ENCODE data around the gene ETNK1.
"Not testable (repeated sequence)": the region's sequence is repeated elsewhere in the genome, so short reads cannot be mapped to it uniquely, and the experiment has no call there.

Gene ETNK1, protein sequence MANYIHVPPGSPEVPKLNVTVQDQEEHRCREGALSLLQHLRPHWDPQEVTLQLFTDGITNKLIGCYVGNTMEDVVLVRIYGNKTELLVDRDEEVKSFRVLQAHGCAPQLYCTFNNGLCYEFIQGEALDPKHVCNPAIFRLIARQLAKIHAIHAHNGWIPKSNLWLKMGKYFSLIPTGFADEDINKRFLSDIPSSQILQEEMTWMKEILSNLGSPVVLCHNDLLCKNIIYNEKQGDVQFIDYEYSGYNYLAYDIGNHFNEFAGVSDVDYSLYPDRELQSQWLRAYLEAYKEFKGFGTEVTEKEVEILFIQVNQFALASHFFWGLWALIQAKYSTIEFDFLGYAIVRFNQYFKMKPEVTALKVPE

DNA sequence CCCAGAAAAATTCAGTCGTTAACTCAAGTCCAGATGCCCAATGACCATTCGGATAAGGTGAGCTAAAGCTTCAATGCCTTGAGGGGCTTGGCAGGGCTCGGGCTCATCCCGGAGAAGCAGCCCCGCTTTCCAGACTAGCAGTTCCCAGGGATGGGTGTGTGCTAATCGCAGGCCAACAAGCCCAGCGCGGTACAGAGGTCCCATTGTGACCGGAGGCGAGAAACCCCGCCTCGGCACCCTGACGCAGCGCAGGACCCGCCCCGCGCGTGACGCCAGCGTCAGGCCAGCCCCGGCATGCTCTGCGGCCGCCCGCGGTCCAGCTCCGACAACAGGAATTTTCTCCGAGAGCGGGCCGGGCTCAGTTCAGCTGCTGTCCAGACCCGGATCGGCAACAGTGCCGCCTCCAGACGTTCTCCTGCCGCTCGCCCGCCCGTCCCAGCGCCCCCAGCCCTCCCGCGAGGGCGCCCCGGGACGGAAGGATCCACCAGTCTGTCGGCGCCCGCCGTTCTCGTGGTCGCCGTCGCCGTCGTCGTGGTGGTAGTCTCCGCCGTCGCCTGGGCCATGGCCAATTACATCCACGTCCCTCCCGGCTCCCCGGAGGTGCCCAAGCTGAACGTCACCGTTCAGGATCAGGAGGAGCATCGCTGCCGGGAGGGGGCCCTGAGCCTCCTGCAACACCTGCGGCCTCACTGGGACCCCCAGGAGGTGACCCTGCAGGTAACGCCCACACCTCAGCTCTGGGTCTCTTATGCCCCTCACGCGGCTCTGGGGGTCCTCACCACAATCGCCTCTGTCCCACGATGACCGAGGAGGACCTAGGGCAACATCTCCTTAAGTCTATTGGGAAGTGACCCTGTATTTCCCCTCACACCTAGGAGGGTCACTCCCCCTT, at the start of gene ETNK1:
ETNK1 (plus strand) TSS at position 302 of the 892 bp plus-strand sequence; CDS start at position 562, 260 bp downstream.
- peak; percentile 75 for DNase-seq (ENCODE audit: low spot score)

DNA sequence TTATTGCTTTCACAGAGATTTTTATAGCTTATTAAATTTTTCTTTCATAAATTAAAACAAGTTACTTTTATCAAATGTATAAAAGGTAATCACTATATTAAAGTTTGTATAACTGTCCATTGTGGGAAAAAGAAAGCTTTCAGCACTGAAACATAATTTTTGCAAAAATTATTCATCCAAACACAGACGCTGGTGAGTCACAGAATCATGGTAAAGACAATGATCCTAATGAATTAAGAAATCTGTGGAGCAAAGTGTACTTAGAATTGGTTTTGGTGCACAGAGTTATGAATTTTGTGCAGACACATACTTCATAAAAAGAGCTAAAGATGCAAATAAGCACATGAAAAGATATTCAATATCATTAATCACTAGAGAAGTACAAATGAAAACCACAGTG, 48.9 kb upstream of the ETNK1 start:
- no peak for DNase-seq (ENCODE audit: low spot score)

DNA sequence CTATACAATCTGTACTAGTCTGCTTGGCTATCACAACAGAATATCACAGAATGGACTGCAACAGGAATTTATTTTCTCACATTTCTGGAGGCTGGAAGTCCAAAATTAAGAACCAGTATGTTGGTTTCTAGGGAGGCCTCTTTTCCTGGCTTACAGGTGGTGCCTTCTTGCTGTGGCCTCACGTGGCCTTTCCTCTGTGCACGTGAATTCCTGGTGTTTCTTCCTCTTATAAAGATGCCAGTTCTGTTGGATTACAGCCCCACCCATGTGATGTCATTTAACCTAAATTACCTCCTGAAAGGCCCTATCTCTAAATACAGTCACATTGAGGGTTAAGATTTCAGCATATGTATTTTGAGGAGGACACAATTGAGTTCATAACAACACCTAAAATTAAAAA, 48.5 kb upstream of the ETNK1 start:
- no peak for DNase-seq (ENCODE audit: low spot score)

DNA sequence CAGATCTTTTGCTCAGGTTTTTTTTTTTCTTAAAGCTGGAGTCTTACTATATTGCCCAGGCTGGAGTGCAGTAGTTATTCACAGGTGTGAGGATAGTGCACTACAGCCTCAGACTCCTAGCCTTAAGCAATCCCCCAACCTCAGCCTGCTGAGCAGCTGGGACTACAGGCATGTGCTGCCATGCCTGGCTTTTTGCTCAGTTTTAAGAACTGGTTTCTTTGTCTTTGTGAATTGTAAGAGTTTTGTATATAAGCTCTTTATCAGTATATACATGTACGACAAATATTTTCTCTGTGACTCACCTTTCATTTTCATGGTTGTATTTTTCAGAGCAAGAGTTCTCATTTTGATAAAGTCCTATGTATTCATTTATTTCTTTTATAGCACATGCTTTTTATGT, 47.3 kb upstream of the ETNK1 start:
- no peak for DNase-seq (ENCODE audit: low spot score)

DNA sequence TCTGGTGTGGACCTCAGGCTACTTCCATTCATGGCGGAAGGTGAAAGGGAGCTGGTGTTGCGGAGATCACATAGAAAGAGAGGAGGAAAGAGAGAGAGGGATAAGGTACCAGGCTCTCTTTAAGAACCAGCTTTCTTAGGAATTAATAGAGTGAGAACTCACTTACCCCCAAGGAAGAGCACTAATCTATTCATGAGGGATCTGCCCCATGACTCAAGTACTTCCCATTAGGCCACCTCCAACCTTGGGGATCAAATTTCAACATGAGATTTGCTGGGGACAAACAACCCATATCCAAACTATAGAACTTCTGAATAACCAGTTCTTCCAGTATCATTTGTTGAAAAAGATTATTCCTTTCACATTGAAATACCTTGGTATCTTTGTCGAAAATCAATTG, 46.6 kb upstream of the ETNK1 start:
- no peak for DNase-seq (ENCODE audit: low spot score)

DNA sequence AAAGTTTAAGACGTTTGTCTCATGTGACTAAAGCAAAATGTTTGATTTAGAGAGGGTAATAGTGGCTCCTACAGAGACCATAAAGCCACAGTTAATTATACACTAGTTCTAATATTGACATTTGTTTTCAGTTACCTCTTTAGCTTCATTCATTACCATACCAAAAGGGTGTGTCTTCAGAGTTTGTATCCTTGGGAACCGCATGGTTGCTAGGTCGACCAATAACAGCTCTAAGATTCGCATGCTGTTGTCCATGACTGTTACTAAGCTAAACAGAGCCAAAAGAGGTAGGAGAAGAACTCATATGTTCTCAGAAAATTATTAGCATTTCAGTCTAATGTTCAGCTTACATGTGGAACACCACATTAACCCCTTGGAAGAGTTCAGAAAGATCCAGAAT, 36.2 kb upstream of the ETNK1 start:
- no peak for DNase-seq (ENCODE audit: low spot score)

DNA sequence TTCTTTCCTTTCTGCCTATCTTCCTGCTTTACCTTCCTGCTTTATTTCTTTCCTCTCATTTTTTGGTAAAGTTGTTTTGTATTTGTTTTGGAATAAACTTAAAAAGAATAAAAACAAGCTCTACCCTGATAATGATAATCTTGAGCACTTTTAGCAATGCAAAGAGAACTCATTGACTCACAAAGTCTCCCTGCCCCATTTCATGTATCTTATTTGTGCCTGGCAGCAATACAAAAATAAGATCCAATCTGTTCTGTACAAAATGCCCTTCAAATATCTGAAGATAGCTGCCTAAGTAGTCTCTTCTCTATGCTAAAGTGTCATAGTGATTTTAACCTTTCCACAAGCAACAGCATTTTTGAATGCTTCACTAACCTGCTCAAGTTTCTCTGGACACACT, 31.1 kb upstream of the ETNK1 start:
- no peak for DNase-seq (ENCODE audit: low spot score)

DNA sequence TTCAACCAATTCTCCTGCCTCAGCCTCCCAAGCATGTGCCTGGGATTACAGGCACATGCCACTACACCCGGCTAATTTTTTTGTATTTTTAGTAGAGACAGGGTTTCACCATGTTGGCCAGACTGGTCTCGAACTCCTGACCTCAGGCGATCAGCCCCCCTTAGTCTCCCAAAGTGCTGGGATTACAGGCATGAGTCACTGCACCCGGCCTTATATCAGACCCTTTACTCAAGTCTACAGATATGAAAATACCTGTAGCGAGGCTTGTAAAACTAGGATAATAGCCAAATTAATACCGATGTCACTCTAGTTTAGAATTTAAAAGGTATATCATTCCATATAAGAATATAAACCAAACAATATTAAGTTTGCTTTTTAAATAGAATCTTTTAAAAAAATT, 27.4 kb upstream of the ETNK1 start:
- not testable (repeated sequence) for DNase-seq (ENCODE audit: low spot score)

DNA sequence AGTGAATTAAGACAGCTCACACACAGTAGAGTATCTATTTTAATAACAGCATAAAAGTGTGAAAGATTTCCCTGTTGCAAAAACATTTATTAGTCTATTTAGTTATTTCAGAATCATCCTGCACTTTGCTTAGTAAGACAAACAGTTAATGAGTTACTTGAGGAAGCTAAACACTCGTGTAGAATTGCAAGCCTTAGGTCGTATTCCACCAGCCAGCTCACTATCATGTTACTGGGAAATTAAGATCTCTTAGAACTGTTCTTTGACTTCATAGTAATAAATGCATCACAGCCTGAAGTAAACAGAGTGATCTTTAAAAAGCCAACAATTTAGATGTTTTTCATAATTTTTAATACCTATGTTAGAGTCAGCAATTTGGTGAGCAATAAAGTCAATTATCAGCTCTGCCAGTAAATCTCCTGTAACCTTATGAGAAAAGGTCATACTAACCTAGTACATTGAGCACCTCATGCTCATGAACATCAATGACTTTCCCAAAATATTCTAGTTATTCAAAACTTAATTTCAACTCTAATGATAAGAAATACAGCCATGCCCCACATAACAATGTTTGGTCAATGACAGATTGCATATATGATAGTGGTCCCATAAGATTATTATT, 26.7 kb upstream of the ETNK1 start:
- no peak for DNase-seq (ENCODE audit: low spot score)

DNA sequence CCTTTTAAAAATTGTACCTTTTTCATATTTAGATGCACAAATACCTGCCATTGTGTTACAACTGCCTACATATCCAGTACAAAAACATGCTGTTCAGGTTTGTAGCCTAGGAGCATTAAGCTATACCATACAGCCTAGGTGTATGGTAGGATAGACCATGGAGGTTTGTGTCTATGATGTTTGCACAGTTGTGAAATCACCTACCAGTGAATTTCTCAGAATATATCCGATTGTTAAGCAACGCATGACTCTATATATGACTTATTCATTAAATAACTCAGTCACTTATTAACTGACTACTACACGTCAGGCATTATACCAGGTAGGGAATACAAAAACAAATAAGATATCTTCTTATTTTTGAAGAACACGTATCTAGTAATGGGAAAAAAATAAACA, 26.2 kb upstream of the ETNK1 start:
- no peak for DNase-seq (ENCODE audit: low spot score)

DNA sequence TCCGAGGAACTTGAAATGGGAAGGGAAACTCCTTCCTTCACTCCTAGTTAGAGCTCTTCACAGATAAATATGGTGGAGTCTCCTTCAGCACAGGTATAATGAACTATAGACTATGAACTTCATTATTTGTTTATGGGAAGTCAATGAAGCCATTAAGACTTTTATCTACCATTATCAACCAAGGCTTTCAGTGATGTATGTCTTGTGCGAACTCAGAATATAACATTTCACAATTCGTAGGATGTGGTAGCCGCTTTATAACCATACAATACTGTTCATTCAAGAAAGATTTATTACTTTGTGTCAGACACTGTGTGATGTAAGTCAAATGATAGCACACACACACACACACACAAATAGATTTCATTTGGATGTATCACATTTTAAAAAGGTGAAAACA, 24.8 kb upstream of the ETNK1 start:
- no peak for DNase-seq (ENCODE audit: low spot score)

DNA sequence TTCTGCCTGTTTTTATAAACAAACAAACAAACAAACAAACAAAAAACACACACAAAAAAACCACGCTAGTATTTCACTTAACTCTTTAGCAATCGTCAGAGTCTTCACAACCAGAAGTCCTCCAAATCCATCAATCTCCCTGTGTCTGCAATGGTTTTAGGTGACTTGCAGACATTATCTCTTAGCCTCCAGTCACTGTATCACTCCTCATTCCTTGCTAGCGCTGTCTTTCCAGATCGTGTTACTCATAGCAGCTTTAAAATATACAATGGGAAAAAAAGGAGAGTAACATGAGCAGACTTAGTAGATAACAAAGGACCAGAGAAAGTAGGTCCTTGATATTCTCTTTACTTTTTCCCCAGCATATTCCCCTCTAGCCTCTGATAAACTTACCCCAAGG, 15.5 kb upstream of the ETNK1 start:
- DNase-seq (ENCODE audit: low spot score) = no peak

DNA sequence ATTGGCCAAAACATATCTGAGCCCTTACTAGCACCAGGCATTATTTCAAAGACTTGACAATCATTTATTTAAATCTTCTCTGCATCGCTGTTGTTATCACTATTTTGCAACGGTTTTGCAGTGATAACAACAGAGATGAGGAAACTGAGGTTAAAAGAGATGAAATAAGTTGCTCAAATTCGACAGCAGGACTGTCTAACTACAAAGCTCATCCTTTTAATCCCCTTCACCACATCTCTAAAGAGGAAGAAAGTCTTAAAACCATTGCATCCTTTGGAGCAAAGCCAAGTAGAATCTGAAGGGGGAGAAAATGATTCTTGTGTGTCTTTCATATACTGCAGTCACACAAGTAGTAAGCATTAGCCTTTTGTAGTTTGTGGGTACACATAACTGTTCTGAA, 14.8 kb upstream of the ETNK1 start:
- no peak for DNase-seq (ENCODE audit: low spot score)

DNA sequence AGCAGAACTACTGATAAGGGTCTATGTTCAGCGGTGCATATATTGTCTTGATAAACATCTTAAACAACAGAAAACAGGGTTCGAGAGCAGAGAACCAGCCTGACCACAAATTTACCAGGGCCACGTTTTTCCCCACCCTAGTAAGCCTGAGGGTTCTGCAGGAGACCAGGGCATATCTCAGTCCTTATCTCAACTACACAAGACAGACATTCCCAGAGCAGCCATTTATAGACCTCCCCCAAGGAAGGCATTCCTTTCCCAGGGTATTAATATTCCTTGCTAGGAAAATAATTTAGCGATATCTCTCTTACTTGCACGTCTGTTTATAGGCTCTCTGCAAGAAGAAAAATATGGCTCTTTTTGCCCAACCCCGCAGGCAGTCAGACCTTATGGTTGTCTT, 12.1 kb upstream of the ETNK1 start:
- not testable (repeated sequence) for DNase-seq (ENCODE audit: low spot score)

DNA sequence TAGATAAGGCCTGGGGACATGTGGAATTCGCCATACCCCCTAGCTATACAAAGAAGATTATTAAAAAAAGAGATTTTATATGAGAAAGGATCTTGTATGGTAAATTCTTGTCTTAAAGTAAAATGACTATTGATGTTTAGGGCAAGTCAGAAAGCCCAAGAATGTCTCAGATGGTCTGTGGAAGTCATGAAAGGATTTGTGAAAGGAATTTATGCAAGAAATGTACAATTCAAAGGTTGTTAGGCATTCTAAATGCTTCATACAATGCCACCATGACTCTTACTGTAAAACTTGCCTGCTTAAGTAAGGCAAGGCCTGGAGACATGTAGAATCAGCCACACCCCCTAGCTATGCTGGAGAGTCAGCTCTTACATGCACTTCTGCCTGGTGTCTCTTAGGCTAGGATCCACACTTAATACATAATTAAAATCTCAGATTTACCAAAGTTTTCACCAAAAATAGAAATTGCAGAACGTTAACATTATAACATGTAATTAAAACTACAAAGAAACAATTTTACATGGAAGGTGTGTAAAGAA, 8.9 kb upstream of the ETNK1 start:
- DNase-seq (ENCODE audit: low spot score) = no peak

DNA sequence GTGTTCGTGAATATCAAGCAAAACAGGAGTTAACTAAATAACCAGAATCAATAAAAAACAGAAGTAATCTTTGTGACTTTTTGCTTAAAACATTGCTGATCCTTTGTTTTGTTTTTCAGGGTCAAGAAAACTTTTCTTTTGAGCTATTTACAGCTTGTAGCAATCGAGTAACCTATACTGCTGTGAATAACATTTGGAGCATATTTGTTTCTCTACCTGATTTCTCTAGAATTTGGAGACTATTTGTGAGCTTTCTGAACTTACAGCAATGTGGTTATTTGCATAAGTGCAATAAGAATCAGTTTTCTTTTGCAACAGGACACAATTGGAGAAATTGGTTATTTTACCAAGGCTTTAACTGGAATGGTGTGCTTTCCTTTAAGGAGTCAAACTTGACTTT, 7.3 kb upstream of the ETNK1 start:
- no peak for DNase-seq (ENCODE audit: low spot score)

DNA sequence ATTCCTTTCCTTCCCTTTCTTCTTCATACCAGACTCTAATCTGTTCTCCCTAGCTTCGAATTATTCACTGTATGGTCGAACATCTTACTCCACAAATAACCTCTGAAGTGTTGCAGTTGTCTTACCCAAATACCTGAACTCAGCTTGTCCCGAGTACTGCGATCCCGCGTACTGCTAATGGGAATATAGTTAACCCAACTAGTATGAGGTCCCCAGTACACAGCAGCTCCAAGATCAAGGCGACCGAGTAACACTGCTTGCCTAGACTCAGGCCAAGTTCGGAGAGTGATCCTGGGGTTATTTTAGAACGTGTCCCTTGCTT, 462 bp upstream of the ETNK1 start:
- no peak for DNase-seq (ENCODE audit: low spot score)

DNA sequence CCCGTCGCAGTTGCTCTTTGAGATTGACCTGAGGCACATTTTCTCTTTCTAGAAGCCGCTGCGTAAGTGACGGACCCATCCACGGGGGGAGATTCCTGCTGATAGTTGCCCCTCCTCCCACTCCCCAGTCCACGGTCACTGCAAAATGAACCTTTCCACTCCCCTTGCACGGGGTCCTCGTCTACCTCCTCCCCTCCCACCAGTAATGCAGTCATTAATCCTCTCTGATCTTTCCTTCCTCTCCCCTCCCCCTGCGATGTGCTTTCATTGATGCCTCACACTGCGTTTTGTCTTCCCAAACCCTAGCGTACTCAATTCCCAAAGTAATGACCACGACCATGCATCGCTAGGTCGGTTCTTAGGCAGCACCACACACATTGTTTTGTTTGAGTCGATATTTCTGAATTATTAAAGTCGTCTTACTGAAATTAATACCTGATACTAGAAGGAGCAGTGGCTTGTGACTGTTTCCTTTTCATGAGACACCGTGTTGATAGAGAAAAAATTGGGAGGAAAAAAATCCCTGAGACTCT, 857 bp downstream of the ETNK1 start:
- no peak for DNase-seq (ENCODE audit: low spot score)

DNA sequence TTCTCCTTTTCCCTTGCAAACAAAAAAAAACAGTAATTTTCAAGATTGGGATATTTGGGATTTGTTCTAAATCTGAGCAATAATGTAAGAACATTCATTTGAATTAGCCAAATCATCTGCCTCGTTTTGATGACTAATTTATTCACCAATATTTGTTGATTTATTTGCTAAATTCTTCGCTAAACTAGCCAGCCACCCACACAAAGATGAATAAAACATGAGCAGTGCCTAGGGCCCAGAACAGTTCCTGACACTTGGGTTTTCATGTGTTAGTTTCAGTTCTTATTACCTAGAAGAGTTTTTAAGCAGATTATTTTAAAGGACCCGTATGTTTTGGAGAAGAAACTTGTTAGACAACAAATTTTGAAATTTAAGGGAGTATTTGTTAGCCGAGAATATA, 1.4 kb downstream of the ETNK1 start:
- peak; percentile 54 for DNase-seq (ENCODE audit: low spot score)

DNA sequence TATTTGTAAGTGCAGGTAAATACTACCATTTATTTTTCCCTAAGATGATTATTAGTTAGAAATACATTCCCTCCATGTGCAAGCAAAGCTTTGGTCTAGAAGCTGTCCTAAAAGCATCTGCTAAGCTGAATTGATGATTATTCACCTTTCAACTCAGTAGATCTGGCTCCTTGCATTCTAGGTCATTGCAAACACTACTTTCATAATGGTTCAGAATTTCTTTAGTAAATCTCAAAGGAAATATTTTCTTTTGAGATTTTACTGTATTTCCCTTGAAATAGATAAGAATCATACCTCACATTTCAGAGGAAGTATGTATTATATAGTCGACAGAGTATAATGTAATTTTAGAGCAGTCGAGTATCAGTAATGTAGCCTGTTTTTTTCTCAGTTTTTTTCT, 2.4 kb downstream of the ETNK1 start:
- no peak for DNase-seq (ENCODE audit: low spot score)

DNA sequence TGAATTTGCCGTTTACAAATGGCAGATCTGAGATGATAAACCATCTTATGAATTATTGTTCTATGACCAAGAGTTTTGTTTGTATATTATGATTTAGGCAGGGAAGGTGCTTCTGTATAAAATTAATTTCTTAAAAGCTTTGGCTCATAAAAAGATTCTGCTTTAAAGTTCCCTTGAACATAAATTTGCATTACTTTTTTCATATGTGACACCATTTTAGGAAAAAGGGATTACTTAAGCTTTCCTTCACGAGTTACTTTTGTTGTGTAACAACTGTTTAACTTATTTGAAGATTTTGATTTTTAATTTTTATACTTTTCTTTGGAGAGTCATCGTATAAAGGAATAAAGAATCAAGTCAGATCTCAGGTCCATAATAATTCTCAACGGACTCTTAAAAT, 3.3 kb downstream of the ETNK1 start:
- DNase-seq (ENCODE audit: low spot score) = no peak

DNA sequence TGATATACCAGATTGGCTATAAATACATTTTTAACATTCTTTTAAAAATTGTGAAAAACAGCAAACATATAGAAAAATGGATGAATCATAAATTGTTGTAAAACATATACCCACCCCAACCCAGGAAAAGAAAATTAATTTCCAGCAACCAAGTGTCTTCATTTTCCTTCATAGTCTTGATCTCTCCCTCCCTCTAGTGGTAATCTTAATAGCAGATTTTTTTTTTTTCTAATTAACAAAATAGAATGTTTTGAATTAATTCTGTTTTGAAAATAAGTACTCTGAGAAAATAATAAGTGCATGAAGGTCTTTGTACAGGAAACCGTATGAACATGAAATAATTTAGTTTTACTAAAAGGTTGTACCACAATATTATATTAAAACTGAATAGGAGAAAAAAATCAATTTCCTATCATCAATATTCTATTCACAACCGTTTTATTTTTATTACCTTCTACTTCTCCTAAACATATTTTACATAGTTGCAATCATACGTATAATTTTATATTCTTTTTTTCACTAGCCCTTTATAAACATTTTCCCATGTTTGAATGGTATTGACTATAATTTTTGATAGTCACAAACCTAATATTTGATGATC, 7.0 kb downstream of the ETNK1 start:
- DNase-seq (ENCODE audit: low spot score) = peak; percentile 31

Measured in CD4-positive, alpha-beta T cell treated with Interleukin-15 for 4 hours (primary cell).